HUDEP-2 (cell line): ENCODE results near the gene RIN2.

Source experiments
- DNase-seq, 76 experiments: peaks; one replicate each; lab custom pipeline; 2025; ENCODE audit not compliant: unreplicated experiment in 76 of 76; lab: John Stamatoyannopoulos, UW

Gene RIN2, protein sequence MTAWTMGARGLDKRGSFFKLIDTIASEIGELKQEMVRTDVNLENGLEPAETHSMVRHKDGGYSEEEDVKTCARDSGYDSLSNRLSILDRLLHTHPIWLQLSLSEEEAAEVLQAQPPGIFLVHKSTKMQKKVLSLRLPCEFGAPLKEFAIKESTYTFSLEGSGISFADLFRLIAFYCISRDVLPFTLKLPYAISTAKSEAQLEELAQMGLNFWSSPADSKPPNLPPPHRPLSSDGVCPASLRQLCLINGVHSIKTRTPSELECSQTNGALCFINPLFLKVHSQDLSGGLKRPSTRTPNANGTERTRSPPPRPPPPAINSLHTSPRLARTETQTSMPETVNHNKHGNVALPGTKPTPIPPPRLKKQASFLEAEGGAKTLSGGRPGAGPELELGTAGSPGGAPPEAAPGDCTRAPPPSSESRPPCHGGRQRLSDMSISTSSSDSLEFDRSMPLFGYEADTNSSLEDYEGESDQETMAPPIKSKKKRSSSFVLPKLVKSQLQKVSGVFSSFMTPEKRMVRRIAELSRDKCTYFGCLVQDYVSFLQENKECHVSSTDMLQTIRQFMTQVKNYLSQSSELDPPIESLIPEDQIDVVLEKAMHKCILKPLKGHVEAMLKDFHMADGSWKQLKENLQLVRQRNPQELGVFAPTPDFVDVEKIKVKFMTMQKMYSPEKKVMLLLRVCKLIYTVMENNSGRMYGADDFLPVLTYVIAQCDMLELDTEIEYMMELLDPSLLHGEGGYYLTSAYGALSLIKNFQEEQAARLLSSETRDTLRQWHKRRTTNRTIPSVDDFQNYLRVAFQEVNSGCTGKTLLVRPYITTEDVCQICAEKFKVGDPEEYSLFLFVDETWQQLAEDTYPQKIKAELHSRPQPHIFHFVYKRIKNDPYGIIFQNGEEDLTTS

DNA sequence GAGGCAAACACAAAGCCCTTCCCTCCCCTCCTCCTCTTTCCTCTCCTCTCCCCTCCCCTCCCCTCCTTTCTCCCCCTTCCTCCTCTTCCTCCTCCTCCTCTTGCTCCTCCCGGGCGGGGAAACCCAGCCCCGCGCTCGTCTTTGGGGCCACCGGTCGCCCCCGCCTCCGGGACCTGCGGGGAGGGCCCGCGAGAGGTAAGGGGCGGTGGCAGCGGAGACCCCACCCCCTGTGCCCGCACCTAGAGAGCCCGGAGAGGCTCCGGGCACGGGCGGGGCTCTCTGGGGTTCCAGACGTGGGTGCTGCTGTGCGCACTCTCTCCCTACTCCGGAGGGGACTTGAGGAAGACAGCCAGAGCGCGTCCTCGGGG lies at the start of gene RIN2:
TSS of gene RIN2 (plus strand) at position 126 of the 368 bp plus-strand sequence. CDS start 131,344 bp downstream, outside the sequence.
- no peak for DNase-seq

DNA sequence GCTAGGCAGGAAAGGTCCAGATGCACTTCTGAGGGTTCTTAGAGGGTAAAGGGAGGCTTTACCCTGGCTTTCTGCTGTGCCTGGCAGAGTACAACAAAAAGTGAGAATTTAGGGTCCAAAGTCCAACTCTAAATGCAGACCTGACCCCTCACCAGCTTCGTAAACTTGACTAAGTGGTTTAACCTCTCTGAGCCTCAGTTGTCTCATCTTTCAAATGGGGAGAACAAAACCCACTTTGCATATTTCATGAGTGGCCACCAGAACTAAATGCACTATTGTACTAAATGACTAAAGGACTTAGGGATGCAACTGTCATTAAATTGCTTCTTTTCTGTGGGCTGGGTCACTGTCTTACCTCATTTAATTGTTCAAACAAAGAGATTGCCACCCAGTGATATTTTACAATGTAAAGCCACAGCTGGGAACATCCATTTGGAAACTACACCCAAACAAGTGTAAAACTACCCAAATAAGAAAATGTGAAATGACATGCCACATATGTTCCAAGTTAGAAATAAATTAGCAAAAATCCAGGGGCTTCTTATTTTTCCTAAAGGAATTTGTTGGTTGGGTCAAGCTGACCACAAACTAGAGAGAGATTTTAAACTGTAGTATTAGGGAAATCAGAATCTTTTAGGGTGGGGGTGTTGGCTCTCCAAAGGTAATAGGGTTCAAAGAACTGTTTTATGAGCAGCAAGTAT lies 48.3 kb upstream of the RIN2 start:
- DNase-seq, result no peak

DNA sequence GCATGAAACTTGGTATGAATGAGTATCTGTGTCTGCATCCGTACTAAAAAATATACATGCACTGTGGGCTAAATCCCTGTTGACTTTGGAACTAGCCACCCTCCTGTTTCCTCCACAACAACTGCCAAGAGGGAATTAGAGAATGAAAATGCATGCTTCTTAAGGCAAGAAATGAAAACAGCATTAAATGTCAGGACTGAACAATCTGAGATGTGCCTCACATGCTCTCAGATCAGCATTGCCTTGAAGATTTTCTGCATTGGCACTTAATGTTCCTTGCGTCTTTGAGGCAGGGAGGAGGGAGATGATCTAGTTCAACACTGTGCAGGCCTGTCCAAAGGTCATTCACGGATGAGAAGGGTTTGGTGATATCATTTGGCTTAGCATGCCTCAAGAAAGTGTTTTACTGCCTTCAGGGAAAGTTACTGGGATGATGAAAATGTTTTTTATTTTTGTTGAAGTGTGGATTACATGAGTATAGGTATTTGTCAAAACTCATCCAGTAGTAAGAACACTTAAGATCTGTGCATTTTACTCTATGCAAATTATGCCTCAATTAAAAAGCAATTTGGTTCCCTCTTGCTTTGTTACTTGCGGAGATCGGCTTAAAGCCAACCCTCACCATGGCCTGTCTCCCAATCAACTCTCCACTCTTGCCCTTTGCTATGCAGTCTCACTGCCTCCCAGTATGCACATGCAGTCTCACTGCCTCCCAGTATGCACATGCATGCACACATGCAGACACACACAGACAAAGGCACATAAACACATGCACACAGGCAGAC lies 47.5 kb upstream of the RIN2 start:
- DNase-seq, result no peak

DNA sequence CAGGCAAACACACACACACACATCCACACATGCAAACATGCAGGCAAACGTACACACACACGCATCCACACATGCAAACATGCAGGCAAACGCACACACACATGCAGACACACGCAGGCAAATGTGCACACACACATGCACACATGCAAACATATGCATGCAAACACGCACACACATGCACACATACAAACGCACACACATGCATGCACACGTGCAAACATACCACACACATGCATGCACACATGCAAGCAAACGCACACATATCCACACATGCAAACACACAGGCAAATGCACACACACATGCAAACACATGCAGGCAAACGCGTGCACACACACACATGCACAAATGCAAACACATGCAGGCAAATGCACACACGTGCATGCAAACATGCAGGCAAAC lies 46.9 kb upstream of the RIN2 start:
- DNase-seq, result no peak

DNA sequence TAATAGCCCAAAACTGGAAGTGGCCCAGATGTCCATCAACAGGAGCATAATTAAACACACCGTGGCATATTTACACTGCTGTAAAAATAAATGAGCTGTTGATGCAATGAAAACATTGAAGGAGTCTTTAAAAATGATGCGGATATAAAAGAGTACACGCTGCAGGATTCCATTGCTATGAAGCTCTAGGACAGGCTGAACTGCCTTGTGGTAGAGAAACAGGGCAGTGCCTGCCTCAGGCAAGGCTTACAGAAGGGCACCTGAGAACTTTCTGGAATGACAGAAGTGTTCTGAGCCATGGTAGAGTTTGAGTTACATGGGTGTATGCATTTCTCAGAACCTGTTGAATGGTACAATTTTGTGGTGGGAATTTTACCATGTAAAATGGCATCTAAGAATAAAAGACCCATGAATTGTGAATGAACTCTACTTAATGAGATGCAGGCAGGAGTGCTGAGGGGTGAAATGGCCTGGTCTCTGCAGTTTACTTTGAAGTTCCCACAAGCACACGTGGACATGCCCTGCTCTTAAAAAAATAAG lies 45.3 kb upstream of the RIN2 start:
- no peak for DNase-seq

DNA sequence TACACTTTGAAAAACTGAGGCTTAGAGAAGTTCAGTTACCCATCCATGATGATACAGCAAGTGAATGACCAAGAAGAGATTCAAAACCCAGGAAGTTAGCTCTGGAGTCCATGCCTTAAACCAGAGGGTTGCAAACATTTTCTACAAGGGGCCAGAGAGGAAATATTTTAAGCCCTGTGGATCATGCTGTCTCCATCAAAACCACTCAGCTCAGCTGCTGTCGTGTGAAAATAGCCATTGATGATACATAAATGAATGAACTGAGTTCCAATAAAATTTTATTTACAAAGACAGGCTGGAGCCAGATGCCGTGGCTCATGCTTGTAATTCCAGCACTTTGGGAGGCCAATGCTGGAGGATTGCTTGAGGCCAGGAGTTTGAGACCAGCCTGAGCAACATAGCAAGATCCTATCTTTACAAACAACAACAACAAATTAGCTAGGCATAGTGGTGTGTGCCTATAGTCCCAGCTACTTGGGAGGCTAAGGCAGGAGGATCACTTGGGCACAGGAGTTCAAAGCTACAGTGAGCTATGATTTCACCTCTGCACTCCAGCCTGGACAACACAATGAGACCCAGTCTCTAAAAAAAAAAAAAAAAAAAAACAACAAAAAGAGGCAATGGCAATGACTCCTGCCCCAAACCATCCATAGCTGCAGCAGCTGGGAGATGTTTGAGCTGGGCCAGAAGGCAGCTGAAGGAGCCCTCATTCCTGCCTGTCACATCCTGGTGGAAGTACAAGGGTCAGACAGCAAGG lies 44.1 kb upstream of the RIN2 start:
- no peak for DNase-seq

DNA sequence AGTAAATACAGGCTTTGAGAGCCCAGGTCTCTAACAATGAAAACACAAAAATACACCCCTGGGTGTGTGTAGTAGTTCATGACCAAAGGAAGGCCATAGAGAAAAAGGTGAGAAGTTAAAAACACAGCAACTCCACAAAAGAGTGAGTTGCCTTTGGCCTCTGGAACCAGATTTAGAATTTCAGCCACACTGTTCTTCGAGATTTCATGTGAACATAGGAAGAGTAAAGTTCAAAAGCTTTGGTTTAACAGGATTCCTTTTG lies 43.5 kb upstream of the RIN2 start:
- DNase-seq, result no peak

DNA sequence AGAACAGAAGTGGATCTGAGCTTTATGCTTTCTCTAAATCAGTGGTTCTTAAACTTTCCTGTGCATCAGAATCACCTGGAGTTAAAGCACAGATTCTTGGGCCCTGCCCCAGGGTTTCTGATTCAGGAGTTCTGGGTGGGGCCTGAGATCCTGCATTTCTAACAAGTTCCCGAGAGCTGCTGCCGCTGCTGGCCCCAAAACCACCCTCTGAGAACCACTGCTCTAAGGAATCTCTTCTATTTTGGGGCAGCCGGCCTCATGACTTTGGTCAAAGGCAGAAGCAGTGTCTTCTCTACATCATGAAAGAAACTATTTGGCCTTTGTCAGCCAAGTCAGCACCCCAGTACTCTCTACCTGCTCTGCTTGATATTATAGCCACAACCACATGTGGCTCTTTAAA lies 42.1 kb upstream of the RIN2 start:
- DNase-seq, result no peak

DNA sequence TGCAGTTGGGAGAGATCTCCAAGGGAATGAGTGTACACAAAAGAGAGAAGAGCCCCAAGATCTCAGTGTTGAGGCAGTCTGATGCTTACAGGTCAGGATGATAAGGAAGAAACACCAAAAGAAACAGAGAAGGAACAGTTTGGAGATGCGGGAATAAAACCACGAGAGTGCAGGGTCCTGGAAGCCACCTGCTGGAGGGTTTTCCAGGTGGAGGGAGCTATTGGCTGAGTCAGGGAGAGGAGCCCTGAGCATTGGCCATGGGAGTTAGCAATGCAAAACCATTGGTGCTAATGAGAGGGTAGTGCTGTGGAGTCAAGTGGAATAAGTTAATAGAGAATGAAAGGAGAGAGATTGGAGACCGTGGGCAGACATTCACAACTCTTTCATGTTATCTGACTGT lies 39.2 kb upstream of the RIN2 start:
- no peak for DNase-seq

DNA sequence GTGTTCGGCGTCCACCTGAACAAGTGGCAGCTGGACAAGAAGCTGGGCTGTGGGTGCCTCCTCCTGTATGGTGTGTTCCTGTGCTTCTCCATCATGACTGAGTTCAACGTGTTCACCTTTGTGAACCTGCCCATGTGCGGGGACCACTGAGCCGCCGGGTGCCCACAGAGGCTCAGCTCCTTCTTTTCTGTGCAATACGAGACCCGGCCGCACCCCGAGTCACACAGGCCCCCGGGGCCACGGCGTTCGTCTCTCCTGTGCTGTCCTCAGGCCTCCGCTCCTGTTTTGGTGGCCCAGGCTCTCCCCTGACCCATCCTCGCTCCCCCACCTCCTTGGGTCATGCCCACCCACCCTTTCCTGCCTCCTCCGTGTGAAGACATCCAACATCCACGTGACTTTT lies 37.1 kb upstream of the RIN2 start:
- DNase-seq, result no peak

DNA sequence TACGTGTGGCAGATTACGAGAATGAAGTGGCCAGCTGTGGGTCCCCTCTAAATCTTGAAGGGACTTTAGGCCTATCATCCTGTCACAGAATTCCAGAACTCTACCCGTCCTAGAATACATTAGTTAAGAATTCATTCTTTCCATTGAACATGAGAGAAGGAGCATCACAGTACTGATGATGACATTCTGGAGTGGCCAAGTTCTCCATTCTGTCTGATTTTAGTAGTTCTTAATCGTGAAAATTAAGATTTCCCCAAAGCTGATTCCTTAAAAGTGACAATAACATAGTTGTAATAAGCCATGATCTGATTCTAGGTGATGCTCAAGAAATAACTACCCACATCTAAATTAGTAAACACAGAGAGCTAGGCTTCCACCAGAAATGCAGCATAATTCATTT lies 35.0 kb upstream of the RIN2 start:
- no peak for DNase-seq

DNA sequence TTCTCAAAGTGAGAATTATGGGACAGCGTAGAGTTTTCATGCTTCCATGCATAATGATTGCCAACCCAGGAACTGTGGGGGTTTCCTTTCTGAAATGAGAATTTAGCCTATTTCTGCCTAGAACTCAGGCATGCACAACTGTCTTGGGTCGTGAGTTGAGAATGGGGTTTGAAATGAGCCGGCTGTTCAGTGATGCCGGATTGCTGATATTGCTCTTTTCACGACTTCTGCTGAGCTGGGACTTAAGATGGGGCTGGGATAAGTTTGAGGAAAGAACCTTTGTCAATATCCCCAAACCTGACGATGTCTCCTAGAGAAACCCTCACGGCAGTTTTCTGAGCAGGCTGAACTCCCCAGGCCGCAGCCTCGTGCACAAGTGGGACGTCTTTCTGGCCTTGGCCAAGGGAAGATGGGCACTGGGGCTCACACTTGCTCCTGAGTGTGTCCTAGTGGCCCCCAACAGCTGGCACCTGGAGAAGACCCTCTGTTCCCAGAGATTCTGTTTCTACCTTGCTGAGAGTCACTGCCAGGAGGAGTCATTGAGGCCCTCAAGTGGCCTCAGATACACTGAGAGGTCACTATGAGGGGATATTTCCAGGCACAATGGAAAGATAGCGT lies 34.1 kb upstream of the RIN2 start:
- no peak for DNase-seq

DNA sequence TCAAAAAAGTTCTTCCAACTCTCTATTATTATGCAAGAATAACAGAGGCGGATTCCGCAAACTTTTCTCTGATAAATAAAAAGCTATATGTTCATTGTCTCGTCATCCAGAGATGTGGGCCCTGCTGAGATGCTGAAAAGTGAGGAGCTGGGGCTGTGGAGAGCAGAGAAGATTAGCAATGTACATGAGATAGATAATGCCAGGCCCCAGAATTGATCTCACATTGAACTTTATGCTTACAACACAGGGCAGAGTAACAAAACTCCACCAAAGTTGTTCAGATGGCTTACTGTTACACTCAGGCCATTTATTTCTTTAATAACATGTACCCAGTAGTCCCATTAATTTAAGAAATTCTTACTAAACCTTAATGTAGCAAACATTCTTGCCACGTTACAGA lies 32.7 kb upstream of the RIN2 start:
- no peak for DNase-seq

DNA sequence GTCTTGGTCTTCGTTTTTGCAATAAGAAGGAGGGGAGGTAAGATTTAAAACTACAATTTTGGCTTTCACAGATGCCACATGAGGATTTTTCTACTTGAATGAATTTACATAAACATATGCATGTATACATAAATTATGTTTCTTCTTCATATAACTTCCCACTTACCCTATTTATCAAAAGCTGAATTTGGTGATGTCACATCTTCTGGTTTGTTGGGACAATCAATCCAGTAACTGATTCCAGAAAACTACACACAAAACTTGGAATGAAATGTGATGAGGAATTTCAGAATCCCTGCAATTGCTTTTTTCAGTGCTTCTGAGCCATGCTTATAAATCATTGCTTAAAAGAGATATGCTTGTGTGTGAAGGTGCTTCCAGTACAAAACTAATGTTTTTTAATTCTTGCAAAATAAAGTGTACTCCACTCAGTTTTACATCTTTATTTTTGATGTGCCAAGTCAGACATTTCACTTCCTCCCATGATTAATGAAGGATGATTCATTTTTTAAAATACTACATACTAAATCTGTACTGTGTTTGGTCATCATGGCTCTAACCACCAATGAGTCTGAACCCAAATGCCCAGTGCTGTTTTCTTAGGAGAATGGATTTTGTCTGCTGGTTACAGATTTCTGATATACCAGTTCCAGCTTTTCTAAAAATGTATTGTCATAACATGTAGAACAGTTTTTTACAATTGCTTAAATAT lies 32.1 kb upstream of the RIN2 start:
- no peak for DNase-seq

DNA sequence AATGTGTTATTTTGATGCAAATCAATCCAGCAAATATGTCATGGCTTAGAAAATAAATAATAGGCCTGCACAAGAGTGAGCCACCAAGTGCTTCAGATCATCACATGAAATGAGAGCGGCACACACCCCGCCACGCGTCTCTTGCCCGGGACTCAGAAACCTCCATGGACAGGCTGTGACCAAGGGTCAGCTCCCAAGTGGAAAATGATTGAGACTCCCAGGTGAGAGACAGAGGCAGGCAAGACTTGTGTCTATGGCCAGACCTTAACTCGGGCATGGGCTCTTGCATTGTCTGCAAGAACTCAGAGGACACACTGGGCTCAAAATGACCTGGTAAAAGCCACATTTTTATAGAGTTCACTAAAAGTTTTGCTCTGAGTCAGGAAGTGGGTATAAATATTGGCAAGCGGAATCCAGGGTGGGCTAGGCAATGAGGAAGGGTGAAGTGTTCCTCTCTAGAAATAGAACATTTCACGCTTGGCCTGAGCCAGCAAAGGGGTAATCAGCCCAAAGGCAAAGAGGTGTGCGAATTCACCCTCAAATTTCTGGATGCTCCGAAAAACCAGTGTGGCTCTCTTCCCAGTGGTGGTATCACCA lies 30.7 kb upstream of the RIN2 start:
- DNase-seq, result no peak

DNA sequence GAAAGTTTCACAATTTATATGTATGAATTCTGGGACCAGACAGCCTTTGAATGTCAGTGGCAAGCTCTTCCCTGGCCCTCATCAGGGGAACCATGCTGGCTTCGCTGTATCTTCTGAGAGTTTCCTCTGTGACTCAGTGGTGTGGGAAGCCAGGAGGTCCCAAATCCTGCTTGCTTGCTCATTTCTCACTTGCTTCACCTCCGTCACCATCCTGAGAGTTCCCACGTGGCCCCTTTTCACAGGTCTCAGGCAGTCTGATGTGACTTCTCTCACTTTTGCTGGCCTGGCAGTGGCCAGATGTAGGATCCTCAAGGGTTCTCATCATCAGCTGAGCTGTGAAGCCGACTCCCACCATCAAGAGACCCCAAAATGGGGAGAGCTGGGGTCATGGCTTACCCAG lies 28.4 kb upstream of the RIN2 start:
- no peak for DNase-seq

DNA sequence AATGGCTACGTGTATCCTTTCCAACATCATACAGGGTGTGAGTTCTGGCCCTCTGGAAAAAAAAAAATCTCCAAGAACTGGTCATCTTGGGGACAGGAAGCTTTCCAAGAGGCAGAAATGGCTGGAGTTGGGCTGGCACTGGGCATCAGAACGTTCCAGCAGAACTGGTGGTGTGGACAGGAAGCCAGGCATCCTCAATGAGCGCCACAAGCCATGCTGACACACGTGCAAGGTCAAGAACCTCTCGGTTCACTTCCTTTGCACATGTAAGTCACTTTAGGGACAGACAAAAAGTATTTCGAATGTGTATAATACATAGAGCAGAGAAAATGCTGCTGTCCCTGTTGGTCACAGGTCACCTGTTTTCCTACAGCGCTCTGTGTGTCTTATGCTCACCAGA lies 27.4 kb upstream of the RIN2 start:
- DNase-seq, result no peak

DNA sequence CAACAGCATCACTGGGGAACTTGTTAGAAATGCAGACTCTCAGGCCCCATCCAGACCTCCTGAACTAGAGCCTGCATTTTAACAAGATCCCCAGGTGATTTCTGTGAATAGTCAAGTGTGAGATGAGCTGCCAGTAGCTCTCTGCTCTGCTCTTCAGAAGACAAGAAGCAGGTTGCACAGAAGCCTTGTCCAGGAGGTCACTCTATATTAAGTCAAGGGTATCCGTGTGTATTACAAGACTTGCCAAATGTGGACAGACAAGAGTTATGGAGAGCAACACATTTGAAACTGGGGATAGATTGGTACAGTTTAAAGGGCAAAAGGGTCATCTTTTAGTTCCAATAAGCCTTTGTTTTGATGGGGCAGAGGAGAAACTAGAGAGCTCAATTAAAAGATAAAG lies 23.2 kb upstream of the RIN2 start:
- no peak for DNase-seq
